ENCODE data around the gene CCL23. TPM values are rescaled to one million over a fixed set of nuclear protein-coding genes. Genes with fewer than 3 reads are reported as not detected.

CCL23 gene
- total and polyA plus RNA-seq, 9 of the 15 experiments (the other 6 are each of a cell fraction or from before 2014, with no cell fraction given): not detected

DNA sequence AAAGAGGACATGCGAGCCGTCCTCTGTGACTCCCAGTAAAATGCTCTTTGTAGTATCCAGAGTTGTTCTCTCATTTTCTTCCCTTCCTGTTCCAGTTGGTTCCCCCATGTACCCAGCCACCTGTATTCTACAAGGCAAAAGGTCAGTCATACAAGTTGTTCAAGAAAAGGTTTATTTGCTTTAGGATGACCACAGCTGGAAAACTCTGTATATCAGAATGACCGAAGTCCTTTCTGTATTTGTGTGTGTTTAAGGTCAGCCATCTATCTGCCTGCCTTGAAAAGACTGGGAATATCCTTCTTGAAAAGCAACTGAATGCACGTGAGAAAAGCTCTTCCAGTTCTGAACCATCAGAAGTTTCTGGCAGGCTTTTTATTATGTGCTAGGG is 44.8 kb downstream of the CCL23 start:
- Histone ChIP-seq H3K9me1 (ENCODE audit: control insufficient read depth, insufficient read depth, low read length) (no peaks in the 10 kb centered on the region), H2AFZ (ENCODE audit: low read depth, low read length) (no peak overlapping the region), H3K36me3 (ENCODE audit: control insufficient read depth, insufficient read depth, low read length) (no peaks in the 10 kb centered on the region), H4K20me1 (replicated peaks; ENCODE audit: control insufficient read depth, insufficient read depth, low read length) (no peaks in the 10 kb centered on the region), H3K27ac (ENCODE audit: extremely low read depth, low read depth, low read length) (no peak overlapping the region), H3K4me1 (replicated peaks in 1 of 2; ENCODE audit: control insufficient read depth in 2 of 2, insufficient read depth in 2 of 2, low read length in 2 of 2) (no peaks in the 10 kb centered on the region), H3K79me2 (ENCODE audit: control insufficient read depth, insufficient read depth, low read length) (no peaks in the 10 kb centered on the region), H3K4me2 (ENCODE audit: insufficient read depth, low read length) (no peak overlapping the region), H3K4me3 (no peak overlapping the region), H3K9ac (ENCODE audit: insufficient read depth in 1 of 2, low read depth in 2 of 2, low read length in 2 of 2) (no peak overlapping the region), H3K27me3 (ENCODE audit: control insufficient read depth in 2 of 2, insufficient read depth in 2 of 2, low read length in 2 of 2) (peaks cover 2 to 11% of the 10 kb centered on the region in 2 experiments; a peak in 3 of 5 replicates), H3K9me3 (replicated peaks; ENCODE audit: control insufficient read depth, insufficient read depth, low read depth, low read length) (no peaks in the 10 kb centered on the region)
- WGBS (ENCODE audit: insufficient coverage, low coverage, missing lambda C conversion rate): 10% methylated on average over 4 of the region's 4 CpGs
- CTCF ChIA-PET (ENCODE audit: low intra/inter-chr PET ratio): interaction anchor here (1.5 kb wide), 1 partner anchor 176 kb away, joined by 3 read pairs; no protein-coding TSS in a partner anchor
- BruUV-seq (replicated peaks): no TSS peak
- POLR2A ChIA-PET: interaction anchor here (0.7 to 1.2 kb wide), 3 partner anchors 87 to 482 kb away, joined by 3 to 4 read pairs (median 3); partner anchors contain the start of gene CCL5
- intact Hi-C loops (cut with micrococcal nuclease) (no loop called here), in situ Hi-C loops (cut with MboI) (loop anchor here (5.0 to 25.0 kb wide), 2 partner anchors 164 to 514 kb away; partner anchors contain the start of gene ZNHIT3)
- no peak for DNase-seq (ENCODE audit: extremely low read depth in 1 of 4, low spot score in 3 of 4)
- TF ChIP-seq RAD21 (CRISPR knock-in tag; conservative IDR thresholded peaks at IDR 0.05 in 1 of 2, IDR thresholded peaks at IDR 0.05 in 1 of 2) (no peak), MCM2 (IDR thresholded peaks at IDR 0.05; ENCODE audit: low read depth) (no peak), SMARCA5 (IDR thresholded peaks at IDR 0.05) (no peak), CREB1 (IDR thresholded peaks at IDR 0.05) (no peak), CREB1 (CRISPR knock-in tag; IDR thresholded peaks at IDR 0.05) (no peak), MYBL2 (IDR thresholded peaks at IDR 0.05; ENCODE audit: low read depth) (no peak), MYBL2 (CRISPR knock-in tag; IDR thresholded peaks at IDR 0.05; ENCODE audit: borderline replicate concordance) (no peak)
- TF ChIP-seq, protein P1, sequence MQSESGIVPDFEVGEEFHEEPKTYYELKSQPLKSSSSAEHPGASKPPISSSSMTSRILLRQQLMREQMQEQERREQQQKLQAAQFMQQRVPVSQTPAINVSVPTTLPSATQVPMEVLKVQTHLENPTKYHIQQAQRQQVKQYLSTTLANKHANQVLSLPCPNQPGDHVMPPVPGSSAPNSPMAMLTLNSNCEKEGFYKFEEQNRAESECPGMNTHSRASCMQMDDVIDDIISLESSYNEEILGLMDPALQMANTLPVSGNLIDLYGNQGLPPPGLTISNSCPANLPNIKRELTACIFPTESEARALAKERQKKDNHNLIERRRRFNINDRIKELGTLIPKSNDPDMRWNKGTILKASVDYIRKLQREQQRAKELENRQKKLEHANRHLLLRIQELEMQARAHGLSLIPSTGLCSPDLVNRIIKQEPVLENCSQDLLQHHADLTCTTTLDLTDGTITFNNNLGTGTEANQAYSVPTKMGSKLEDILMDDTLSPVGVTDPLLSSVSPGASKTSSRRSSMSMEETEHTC (IDR thresholded peaks at IDR 0.05): no peak
- no peak for ATAC-seq
- no peak for FAIRE-seq
